Endodermal cell (in vitro differentiated cells): ENCODE data around the gene TIA1. TPM values are rescaled to one million over a fixed set of nuclear protein-coding genes. Genes with fewer than 3 reads are reported as not detected.

ENCODE experiments used
- DNase-seq: peaks from one replicate; pipeline ENCODE4 v3.0.0-alpha.2; 2017
- H3K27ac ChIP-seq: 2 replicates; pipeline ENCODE4 v1.5.1; 2013; ENCODE audit warnings: mild to moderate bottlenecking, low read depth, low read length, moderate library complexity
- H3K27me3 ChIP-seq: 2 replicates; pipeline ENCODE4 v1.6.1; 2013; ENCODE audit warnings: mild to moderate bottlenecking, low read length, moderate library complexity; ENCODE audit not compliant: insufficient read depth, control insufficient read depth, poor library complexity, severe bottlenecking
- H3K36me3 ChIP-seq: 2 replicates; pipeline ENCODE4 v1.7.0; 2013; ENCODE audit warnings: mild to moderate bottlenecking, low read length, moderate library complexity; ENCODE audit not compliant: control insufficient read depth, insufficient read depth
- H3K4me1 ChIP-seq: one replicate; pipeline ENCODE4 v1.7.0; 2013; ENCODE audit warnings: low read length; ENCODE audit not compliant: control insufficient read depth, insufficient read depth
- H3K4me3 ChIP-seq: 2 replicates; pipeline ENCODE4 v1.5.1; 2013; ENCODE audit warnings: mild to moderate bottlenecking, low read length, moderate library complexity
- H3K9ac ChIP-seq: 2 replicates; pipeline ENCODE4 v1.6.1; 2013; ENCODE audit warnings: mild to moderate bottlenecking, low read length, moderate library complexity; ENCODE audit not compliant: poor library complexity, severe bottlenecking; ENCODE audit errors: extremely low read depth
- H3K9me3 ChIP-seq: 2 replicates; pipeline ENCODE4 v1.6.1; 2013; ENCODE audit warnings: mild to moderate bottlenecking, low read length, moderate library complexity; ENCODE audit not compliant: control insufficient read depth
- H3K27ac Mint-ChIP-seq: 2 replicates; pipeline ENCODE4 v1.8.0; 2020; ENCODE audit warnings: mixed read lengths
- H3K27me3 Mint-ChIP-seq: 2 replicates; pipeline ENCODE4 v1.8.0; 2021; ENCODE audit warnings: mild to moderate bottlenecking, mixed read lengths; ENCODE audit not compliant: insufficient read depth
- H3K36me3 Mint-ChIP-seq: 2 replicates; pipeline ENCODE4 v1.8.0; 2020; ENCODE audit warnings: low read depth, mixed read lengths
- H3K4me1 Mint-ChIP-seq: 2 replicates; pipeline ENCODE4 v1.8.0; 2020; ENCODE audit warnings: mixed read lengths
- H3K4me3 Mint-ChIP-seq: 2 replicates; pipeline ENCODE4 v1.8.0; 2020; ENCODE audit warnings: mild to moderate bottlenecking, moderate library complexity, mixed read lengths
- H3K9me3 Mint-ChIP-seq: 2 replicates; pipeline ENCODE4 v1.8.0; 2020; ENCODE audit warnings: mild to moderate bottlenecking, mixed read lengths
- WGBS, 2 experiments: methylation state at CpG; one replicate each; pipeline versions ENCODE4 v1.1.5 to v1.1.7; 2013; ENCODE audit warnings: missing lambda C conversion rate in 2 of 2, mixed read lengths in 1 of 2; ENCODE audit not compliant: insufficient coverage in 1 of 2, insufficient read length in 1 of 2; 5-methylcytosine and 5-hydroxymethylcytosine counted together
- total RNA-seq, 2 donors: library from RNA; stranded (reverse); fragmentation: NEBNext Ultra II Directional in 1 of 2; extraction: Animal tissue kit (Norgen Biotek cat#: 25700) in 1 of 2; gene quantifications; 2 replicates in 1 of 2; 3 replicates in 1 of 2; pipeline ENCODE4 v1.2.1, GENCODE V29; 2021
- TF ChIP-seq, protein P1 (sequence below): fragments of 200-600 bp; sonication (generic); conservative IDR thresholded peaks from 2 replicates; pipeline ENCODE4 v1.5.0; 2021; ENCODE audit warnings: antibody characterized with exemption, mild to moderate bottlenecking

TIA1 gene
- total RNA-seq, 2 donors from 2014 or later, result 217 to 256 TPM

DNA sequence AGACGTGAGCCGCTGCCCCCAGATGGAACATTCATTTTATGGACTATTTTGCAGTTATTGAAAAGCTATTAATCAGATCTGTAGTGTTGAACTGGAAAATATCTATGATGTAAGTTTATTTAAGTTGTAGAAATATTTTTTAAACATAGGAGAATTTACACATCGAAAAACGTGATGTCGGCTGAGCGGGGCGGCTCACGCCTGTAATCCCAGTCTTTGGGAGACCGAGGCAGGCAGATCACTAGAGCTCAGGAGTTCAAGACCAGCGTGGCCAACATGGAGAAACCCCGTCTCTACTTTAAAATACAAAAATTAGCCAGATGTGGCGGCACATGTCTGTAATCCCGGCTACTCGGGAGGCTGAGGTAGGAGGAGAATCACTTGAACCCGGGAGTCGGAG, 2.0 kb upstream of the TIA1 start:
- DNase-seq, result no peak
- H3K36me3 Mint-ChIP-seq, result peaks cover 7% of the 10 kb centered on the region
- Histone ChIP-seq H3K27ac (no peak overlapping the region), H3K4me1 (no peaks in the 10 kb centered on the region), H3K36me3 (peaks cover 3% of the 10 kb centered on the region), H3K9me3 (no peaks in the 10 kb centered on the region), H3K4me3 (no peak overlapping the region), H3K9ac (no peak overlapping the region), H3K27me3 (no peaks in the 10 kb centered on the region)
- 90 to 96% methylated on average over 14 to 16 of the region's 16 CpGs for WGBS, 2 experiments
- TF ChIP-seq, protein P1, sequence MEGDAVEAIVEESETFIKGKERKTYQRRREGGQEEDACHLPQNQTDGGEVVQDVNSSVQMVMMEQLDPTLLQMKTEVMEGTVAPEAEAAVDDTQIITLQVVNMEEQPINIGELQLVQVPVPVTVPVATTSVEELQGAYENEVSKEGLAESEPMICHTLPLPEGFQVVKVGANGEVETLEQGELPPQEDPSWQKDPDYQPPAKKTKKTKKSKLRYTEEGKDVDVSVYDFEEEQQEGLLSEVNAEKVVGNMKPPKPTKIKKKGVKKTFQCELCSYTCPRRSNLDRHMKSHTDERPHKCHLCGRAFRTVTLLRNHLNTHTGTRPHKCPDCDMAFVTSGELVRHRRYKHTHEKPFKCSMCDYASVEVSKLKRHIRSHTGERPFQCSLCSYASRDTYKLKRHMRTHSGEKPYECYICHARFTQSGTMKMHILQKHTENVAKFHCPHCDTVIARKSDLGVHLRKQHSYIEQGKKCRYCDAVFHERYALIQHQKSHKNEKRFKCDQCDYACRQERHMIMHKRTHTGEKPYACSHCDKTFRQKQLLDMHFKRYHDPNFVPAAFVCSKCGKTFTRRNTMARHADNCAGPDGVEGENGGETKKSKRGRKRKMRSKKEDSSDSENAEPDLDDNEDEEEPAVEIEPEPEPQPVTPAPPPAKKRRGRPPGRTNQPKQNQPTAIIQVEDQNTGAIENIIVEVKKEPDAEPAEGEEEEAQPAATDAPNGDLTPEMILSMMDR, result no peak
- no peaks in the 10 kb centered on the region for H3K27me3 Mint-ChIP-seq
- no peaks in the 10 kb centered on the region for H3K9me3 Mint-ChIP-seq
- no peak overlapping the region for H3K4me3 Mint-ChIP-seq
- H3K27ac Mint-ChIP-seq, result no peak overlapping the region
- peaks cover 5% of the 10 kb centered on the region for H3K4me1 Mint-ChIP-seq

DNA sequence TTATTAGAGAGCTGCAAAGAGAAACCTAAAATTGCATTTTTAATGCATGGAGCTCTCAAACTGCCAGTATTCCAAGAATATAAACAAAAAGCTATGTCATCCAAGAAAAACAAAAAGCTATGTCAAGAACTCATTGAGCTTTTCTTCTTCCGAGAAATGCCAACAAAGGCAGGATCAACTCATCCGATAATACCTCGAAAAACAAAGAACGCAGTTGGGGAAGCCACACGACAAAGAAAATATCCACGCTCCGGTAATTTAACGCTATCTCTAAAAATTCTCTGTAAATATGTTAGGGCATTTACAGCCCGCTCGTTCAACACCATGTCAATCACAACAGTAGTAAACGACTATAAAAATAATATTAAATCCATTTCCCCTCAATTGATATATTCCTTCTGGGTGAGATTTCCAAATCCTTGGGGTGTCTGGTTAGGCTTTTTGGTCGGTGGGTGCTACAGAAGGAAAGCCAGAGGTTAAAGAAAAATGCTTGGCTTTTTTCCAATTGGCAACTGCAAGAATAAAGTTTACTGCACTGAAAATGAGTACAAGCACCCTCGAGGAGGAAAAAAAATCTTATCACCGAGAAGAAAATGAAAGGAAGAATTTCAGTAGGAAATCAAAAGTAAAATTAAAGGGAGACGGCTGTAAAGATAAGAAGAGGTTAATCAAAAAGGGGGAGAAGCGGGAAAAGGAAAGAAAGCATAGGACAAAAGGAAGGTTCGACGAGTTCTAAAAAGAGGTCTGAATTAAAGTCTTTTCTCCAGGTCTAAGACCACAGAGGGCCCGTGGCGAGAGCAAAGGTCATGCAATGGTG, 856 bp downstream of the TIA1 start:
- peak overlapping the region; percentile 100 for H3K27ac ChIP-seq
- H3K9ac ChIP-seq, result peak overlapping the region; percentile 99
- peak overlapping the region; percentile 94 for H3K4me3 ChIP-seq
- H3K27ac Mint-ChIP-seq, result peak overlapping the region; percentile 100
- peaks cover 23% of the 10 kb centered on the region for H3K36me3 ChIP-seq
- H3K27me3 Mint-ChIP-seq, result no peaks in the 10 kb centered on the region
- no peak for DNase-seq
- H3K4me1 Mint-ChIP-seq, result peaks cover 13% of the 10 kb centered on the region
- no peaks in the 10 kb centered on the region for H3K9me3 Mint-ChIP-seq
- H3K36me3 Mint-ChIP-seq, result peaks cover 19% of the 10 kb centered on the region
- peak overlapping the region; percentile 93 for H3K4me3 Mint-ChIP-seq
- H3K9me3 ChIP-seq, result no peaks in the 10 kb centered on the region
- no peaks in the 10 kb centered on the region for H3K27me3 ChIP-seq
- 0% methylated on average over 16 to 20 of the region's 20 CpGs for WGBS, 2 experiments
- peaks cover 3% of the 10 kb centered on the region for H3K4me1 ChIP-seq
- TF ChIP-seq, protein P1, result no peak

DNA sequence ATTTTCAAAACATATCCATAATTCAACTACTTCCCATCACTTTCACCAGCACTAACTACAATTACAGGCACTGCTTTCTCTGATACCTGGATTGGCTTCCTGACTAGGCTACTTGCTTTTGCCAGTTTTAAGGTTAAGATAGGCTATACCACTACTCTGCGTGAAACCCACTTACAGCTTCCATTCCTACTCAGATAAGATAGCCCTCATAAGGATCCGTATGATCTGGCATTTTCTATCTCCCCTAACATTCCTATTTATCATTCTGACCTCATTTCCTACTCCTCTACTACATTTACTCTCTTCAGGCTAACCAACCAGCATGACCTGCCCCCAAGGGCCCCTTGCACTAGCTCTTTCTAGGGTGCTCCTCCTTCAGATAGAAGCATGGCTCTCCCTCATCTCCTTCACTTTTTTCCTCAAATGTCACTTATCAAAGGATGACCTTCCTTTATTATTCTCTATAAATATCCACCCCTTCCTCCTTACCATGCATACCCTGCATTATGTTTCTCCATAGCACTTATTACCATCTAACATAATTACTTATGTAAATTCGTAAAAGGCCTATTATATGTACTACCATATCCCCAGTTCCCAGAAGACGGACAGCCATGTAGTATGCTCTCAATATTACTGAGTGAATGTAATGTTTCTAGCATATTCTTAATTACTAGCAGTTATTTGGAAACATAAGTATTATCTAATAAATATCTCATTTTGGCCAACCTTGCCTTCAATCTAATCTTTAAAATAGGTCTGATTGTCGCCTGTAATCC, 4.4 kb downstream of the TIA1 start:
- Mint-ChIP-seq H3K9me3 (no peaks in the 10 kb centered on the region), H3K27ac (no peak overlapping the region), H3K36me3 (peaks cover 44% of the 10 kb centered on the region), H3K27me3 (no peaks in the 10 kb centered on the region), H3K4me3 (peak overlapping the region; percentile 93), H3K4me1 (peaks cover 13% of the 10 kb centered on the region)
- WGBS, 2 experiments, result 93 to 100% methylated on average over 3 to 5 of the region's 5 CpGs
- Histone ChIP-seq H3K9ac (no peak overlapping the region), H3K4me3 (peak overlapping the region; percentile 67), H3K4me1 (peaks cover 3% of the 10 kb centered on the region), H3K27ac (no peak overlapping the region), H3K9me3 (no peaks in the 10 kb centered on the region), H3K27me3 (no peaks in the 10 kb centered on the region), H3K36me3 (peaks cover 57% of the 10 kb centered on the region)
- TF ChIP-seq, protein P1, result no peak
- DNase-seq, result no peak
